GM19372 (cell line): Measurements from ENCODE around the gene CGREF1.
"Not testable (repeated sequence)": the region's sequence is repeated elsewhere in the genome, so short reads cannot be mapped to it uniquely, and the experiment has no call there.

Source experiments
- ATAC-seq: cut with Tn5 transposase; IDR thresholded peaks from one replicate; pipeline ENCODE4 v1.9.1; 2021; ENCODE audit warnings: mild to moderate bottlenecking, low read depth, moderate library complexity; ENCODE audit not compliant: unreplicated experiment

The CGREF1 gene

GRCh38 chr2:27138111-27138510 lies 19.2 kb upstream of the CGREF1 start:
- ATAC-seq: no peak

- ATAC-seq: no peak
These were observed 18.5 kb upstream of the CGREF1 start for GRCh38 chr2:27137322-27137935.

DNA sequence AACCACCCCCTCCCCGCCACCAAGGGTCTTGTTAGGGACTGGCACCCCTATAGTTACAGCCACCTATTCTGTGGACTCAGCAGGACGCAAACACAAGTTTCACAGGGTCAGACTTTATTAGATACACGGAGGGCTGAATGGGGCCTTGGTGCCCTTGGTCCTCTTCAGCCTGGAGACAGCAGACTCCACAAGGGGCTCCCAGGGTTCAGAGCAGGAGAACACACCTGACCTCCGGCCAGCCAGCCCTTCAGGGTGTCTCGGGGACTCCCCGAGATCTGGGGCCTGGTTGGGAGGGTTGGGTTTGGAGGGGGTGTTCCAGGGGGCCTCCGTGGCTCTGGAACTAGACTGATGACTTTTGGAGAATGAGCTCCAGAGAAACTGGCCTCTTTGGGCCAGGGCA lies 17.8 kb upstream of the CGREF1 start:
- ATAC-seq: no peak

DNA sequence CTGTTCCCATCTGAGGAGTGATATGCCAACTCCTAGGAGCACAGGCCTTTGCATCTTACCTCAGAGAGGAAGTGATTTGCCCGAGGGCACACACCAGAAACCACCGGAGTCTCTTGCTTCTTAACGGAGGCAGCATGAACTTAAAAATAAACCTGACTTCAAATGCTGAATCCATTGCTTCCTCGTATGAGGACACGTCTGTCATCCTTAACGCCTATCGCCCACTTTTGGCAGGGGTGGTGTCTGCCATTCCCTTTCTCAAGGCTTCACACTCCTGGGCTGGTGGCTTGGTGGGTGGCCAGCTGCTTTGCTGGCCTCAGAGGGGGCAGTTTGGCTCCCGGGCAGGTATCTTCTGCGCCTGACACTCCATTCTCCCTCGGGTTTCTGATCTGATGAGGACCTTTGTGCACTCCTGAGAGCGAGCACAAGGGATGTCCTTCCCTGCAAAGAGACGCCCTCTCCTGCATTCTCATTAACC lies 16.6 kb upstream of the CGREF1 start:
- ATAC-seq: no peak

DNA sequence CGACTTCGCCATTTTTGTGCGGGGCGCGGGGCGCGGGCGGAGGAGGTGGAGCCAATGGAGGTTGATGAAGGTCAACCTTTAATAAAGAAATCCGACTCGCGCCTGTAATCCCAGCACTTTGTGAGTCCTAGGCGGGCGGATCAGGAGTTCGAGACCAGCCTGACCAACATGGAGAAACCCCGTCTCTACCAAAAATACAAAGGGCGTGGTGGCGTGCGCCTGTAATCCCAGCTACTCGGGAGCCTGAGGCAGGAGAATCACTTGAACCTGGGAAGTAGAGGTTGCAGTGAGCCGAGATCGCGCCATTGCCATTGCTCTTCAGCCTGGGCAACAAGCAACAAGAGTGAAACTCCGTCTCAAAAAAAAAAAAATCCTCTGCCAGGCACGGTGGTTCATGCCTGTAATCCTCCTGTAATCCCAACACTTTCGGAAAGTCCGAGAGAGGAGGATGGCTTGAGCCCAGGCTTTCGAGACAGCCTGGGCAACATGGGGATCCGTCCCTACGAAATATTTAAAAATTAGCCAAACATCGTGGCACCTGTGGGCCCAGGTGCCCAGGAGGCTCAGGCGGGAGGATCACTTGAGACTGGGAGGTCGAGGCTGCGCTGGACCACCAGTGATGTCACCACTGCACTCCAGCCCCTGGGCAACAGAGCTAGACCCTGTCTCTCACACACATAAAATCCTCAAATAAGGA lies 16.0 kb upstream of the CGREF1 start:
- ATAC-seq: no peak

- peak; percentile 85 for ATAC-seq
These were observed 15.2 kb upstream of the CGREF1 start, which contains the start of gene PREB for GRCh38 chr2:27133905-27134780. PREB (minus strand) TSS chr2:27134636; CDS start chr2:27134421, 215 bp downstream.

GRCh38 chr2:27133195-27133875 lies 14.4 kb upstream of the CGREF1 start:
- ATAC-seq: no peak

DNA sequence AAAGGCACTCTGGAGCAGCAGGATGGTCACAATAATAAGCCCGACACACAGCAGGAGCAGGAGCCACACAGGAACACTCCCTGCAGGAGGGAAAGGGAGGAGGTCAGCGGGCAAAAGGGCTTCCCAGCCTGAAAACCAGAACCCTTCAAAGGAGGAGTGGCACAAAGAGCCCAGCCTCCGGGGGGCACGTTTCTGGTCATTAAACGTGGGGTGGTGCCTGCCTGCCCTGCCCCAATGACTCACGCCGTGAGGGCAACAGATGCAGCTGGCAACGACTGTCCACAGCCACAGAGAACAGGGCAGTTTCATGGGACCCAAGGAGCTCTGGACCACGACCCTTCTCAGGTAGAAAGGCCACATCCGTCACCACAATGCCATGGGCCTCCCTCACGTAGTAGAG lies 12.5 kb upstream of the CGREF1 start:
- ATAC-seq: no peak

DNA sequence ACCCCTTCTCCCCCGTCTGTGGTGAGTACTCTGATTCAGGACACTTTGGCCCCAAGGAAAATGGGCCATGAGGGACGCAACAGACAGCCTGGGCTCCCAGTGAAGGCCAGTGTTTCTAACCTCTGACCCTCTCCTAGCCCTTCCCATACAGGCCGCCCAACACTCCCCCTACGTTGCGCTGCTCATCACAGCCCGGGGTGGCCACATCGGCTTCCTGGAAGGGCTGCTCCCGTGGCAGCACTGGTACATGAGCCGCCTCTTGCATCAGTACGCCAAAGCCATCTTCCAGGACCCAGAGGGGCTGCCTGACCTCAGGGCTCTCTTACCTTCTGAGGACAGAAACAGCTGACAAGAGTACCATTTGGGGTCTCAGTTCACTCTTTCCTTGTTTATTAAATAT lies 11.5 kb upstream of the CGREF1 start:
- ATAC-seq: no peak

DNA sequence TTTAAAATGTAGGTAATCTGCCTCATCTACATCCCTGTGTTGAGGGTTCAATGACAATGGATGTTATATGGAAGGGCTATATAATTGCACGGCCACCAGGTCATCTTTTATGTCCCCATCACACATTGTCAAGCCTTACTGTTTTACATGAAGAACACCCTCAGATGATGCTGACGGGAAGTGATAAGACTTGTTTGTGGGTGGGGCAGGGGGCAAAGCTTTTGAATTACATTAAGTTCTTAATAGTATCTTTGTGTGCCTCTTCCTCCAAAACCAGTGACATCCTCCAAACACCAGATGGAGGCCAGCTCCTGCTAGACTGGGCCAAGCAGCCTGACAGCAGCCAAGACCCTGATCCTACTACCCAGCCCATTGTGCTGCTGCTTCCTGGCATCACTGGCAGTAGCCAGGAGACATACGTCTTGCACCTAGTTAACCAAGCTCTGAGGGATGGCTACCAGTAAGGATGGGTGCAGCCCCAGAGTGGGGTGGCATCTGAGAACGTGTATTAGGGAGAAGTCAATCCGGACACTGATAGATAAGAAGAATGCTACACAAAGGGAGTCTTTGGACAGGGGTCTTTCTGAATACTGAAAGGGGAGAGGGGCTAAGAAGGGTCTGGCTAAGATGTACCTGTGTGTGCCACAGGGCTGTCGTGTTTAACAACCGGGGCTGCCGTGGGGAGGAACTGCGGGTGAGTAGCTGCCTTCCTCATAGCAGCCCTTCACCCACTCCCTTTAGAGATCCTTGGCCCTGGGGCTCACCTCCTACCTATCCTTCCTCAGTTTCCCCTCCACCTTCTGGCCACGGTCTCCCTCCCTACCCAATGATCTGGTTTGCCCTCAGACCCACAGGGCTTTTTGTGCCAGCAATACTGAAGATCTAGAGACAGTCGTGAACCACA lies 10.0 kb upstream of the CGREF1 start:
- ATAC-seq: no peak

DNA sequence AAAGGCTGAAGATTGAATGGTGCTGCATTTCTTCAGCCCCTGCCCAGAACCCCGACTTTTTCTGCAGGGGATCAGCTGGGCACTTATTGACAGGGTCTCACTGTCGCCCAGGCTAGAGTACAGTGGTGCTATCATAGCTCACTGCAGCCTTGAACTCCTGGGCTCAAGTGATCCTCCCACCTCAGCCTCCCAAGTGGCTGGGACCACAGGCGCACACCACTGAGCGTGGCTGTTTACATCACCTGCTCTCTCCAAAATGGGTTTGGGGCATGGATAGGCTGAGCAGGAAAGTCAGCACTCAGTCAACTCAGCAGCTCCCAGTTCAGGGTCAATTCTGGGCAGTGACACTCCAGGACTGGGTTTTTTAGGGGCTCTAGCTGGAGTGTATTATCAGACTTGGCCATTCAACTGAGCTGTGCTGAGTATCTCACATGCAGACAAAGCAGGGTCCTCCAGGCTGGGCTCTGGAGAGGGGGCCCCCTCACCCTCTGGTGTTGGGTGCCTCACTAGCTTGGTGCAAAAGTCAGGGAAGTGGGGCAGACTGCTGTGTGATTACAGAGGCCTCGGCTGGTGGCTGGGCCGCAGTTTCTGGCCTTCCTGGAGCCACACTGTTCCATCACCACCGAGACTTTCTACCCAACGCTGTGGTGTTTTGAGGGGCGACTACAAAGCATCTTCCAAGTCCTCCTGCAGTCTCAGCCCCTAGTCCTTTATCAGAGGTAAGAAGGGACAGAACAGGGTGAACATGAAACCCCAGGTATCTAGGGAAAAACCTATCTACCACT lies 9.1 kb upstream of the CGREF1 start:
- ATAC-seq: no peak

GRCh38 chr2:27126252-27126710 lies 7.4 kb upstream of the CGREF1 start:
- ATAC-seq: no peak

GRCh38 chr2:27125104-27125503 lies 6.2 kb upstream of the CGREF1 start:
- ATAC-seq: no peak

- ATAC-seq: peak; percentile 83
These were observed 4.6 kb upstream of the CGREF1 start, which contains the start of gene ABHD1 for GRCh38 chr2:27123302-27124150. ABHD1 (plus strand) TSS chr2:27123815; CDS start chr2:27123949, 134 bp downstream.

- no peak for ATAC-seq
These were observed 3.9 kb upstream of the CGREF1 start for GRCh38 chr2:27122791-27123190.

DNA sequence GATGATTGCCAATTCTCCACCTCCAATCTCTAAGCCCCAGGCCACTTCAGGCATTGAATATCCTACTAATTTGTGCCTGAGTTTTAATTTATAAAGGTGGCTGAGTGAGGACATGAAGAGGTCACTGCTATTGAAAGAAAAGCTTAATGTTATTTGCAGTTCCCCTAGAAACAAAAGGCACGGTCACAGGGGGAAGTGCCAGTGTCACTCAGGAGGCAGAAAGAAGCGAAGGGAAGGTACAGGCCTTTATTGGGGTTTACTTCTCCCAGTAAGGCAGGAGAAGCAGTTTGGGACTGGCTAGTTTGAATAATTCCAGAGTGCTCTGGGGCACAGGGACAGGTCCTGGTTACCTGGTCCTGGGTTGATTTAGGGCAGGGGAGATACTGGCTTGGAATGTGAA lies 3.0 kb upstream of the CGREF1 start:
- ATAC-seq: no peak

- not testable (repeated sequence) for ATAC-seq
These were observed 372 bp upstream of the CGREF1 start for GRCh38 chr2:27119330-27119670.

DNA sequence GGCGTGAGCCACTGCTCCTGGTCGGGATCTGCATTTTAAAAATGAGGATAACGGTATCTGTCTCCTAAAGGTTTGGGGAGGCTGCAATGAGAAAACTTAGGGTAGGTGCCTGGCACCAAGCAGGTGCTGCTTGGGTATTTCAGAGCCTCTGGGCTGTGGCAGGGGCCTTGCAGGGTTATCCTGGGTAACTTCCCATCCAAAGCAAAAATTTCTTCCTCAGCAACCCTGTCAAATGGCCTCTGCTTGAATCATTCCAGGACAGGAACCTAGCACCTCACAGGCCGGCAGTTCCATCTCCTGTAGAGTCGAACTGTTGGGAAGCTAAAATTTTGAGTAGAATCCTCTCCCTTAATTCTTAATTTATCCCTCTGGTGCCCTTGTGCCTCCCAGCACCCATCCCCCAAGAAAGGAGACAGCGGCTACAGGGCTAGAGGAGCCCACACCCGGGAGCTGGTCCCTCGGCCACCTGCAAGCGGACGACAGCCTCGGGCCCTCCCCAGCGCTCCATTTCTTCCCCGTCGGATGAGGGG lies 868 bp downstream of the CGREF1 start:
- ATAC-seq: no peak
